K562 (cell line): Measurements from ENCODE around the gene TFE3. TPM values are rescaled to one million over a fixed set of nuclear protein-coding genes. Genes with fewer than 3 reads are reported as not detected.

Source experiments
- CBX1 ChIP-seq: sonication (generic); IDR thresholded peaks from 2 replicates; pipeline ENCODE4 v1.6.1; 2016; ENCODE audit warnings: antibody characterized with exemption, low read depth, mild to moderate bottlenecking
- GABPB1 ChIP-seq: sonication (generic); formaldehyde crosslinking; IDR thresholded peaks from 2 replicates; pipeline ENCODE4 v1.8.0; 2022; ENCODE audit warnings: mild to moderate bottlenecking, missing genetic modification reagents
- GATA2 ChIP-seq: sonication (generic); formaldehyde crosslinking; IDR thresholded peaks from 2 replicates; pipeline ENCODE4 v1.4.0; 2020; ENCODE audit warnings: mild to moderate bottlenecking, missing genetic modification reagents
- KDM4B ChIP-seq, 2 experiments: fragments of 450-650 bp in 1 of 2; sonication (generic) in 1 of 2; IDR thresholded peaks; 2 replicates each; pipeline ENCODE4 v1.6.1; 2016 to 2017; ENCODE audit warnings: borderline replicate concordance in 2 of 2, antibody characterized with exemption in 1 of 2, low read depth in 1 of 2, mild to moderate bottlenecking in 1 of 2
- KDM5B ChIP-seq: fragments of 200-600 bp; sonication (generic); IDR thresholded peaks from 2 replicates; pipeline ENCODE4 v1.6.1; 2012; ENCODE audit warnings: low read depth, mild to moderate bottlenecking, moderate library complexity, low read length, control low read depth, inconsistent platforms; ENCODE audit not compliant: insufficient replicate concordance
- MAZ ChIP-seq, 2 experiments: fragments of 450-650 bp in 1 of 2; sonication (generic) in 1 of 2; formaldehyde crosslinking; IDR thresholded peaks in 1 of 2; conservative IDR thresholded peaks in 1 of 2; 2 replicates each; pipeline versions ENCODE4 v1.4.0 to v1.5.0; 2020; ENCODE audit warnings: mild to moderate bottlenecking in 1 of 2, missing genetic modification reagents in 1 of 2
- MBD2 ChIP-seq: sonication (generic); IDR thresholded peaks from 2 replicates; pipeline ENCODE4 v1.6.1; 2016; ENCODE audit warnings: low read depth, borderline replicate concordance
- MEIS2 ChIP-seq: fragments of 450-650 bp; IDR thresholded peaks from 2 replicates; pipeline ENCODE4 v1.6.1; 2014; ENCODE audit warnings: mild to moderate bottlenecking; ENCODE audit not compliant: partially characterized antibody
- POLR2H ChIP-seq: IDR thresholded peaks from 2 replicates; pipeline ENCODE4 v1.6.1; 2016; ENCODE audit warnings: missing genetic modification characterization, low read depth, mild to moderate bottlenecking, control low read depth, missing compliant biosample characterization, moderate library complexity
- RFX1 ChIP-seq: fragments of 450-650 bp; IDR thresholded peaks from 2 replicates; pipeline ENCODE4 v1.6.1; 2016; ENCODE audit warnings: mild to moderate bottlenecking, moderate library complexity
- SIRT6 ChIP-seq: IDR thresholded peaks from one replicate; pipeline ENCODE4 v1.6.1; 2012; ENCODE audit warnings: low read depth, mild to moderate bottlenecking, control low read depth, inconsistent platforms, low read length, moderate library complexity
- TOE1 ChIP-seq, 2 experiments: fragments of 450-650 bp in 1 of 2; sonication (generic) in 1 of 2; formaldehyde crosslinking in 1 of 2; IDR thresholded peaks; 2 replicates each; pipeline versions ENCODE4 v1.7.1 to v1.8.0; 2016 to 2022; ENCODE audit warnings: borderline replicate concordance in 2 of 2, mild to moderate bottlenecking in 2 of 2, antibody characterized with exemption in 1 of 2, inconsistent platforms in 1 of 2, low read depth in 1 of 2, missing genetic modification reagents in 1 of 2, moderate library complexity in 1 of 2
- U2AF2 ChIP-seq: fragments of 200-400 bp; formaldehyde crosslinking; optimal IDR thresholded peaks from 2 replicates; pipeline ENCODE3; 2017; ENCODE audit warnings: low read depth, mild to moderate bottlenecking, low read length
- ZNF431 ChIP-seq: sonication (generic); formaldehyde crosslinking; IDR thresholded peaks from 2 replicates; pipeline ENCODE4 v1.8.0; 2022; ENCODE audit warnings: mild to moderate bottlenecking, missing genetic modification reagents
- ZNF766 ChIP-seq: fragments of 200-800 bp; sonication (Bioruptor generic); conservative IDR thresholded peaks from 2 replicates; pipeline ENCODE4 v1.6.1; 2016; ENCODE audit warnings: missing genetic modification characterization, missing compliant biosample characterization
- polyA plus RNA-seq, 8 experiments: library from polyadenylated mRNA; depleted of rRNA in 4 of 8; stranded (reverse) in 5 of 8; unstranded in 3 of 8; fragments of >200 nt; fragmentation: Nextera tagmentation in 2 of 8; fragmentation: Illumina TruSeq in 1 of 8; extraction: Ambion mirVana in 2 of 8; extraction: Trizol in 1 of 8; gene quantifications; 2 replicates each; pipeline versions ENCODE4 v1.2.1 to v1.2.3, GENCODE V29; 2011 to 2014; ENCODE audit warnings: inconsistent platforms in 1 of 8, missing spikeins in 1 of 8
- total RNA-seq, 7 experiments: library from RNA; depleted of rRNA in 6 of 7; stranded (reverse); fragments of >200 nt in 6 of 7; fragmentation: Illumina TruSeq in 2 of 7; extraction: Trizol in 2 of 7; gene quantifications; 2 replicates each; pipeline versions ENCODE4 v1.2.1 to v1.2.3, GENCODE V29; 2011 to 2021; ENCODE audit warnings: low replicate concordance in 1 of 7
- TF ChIP-seq, protein P1 (sequence below): fragments of 450-650 bp; IDR thresholded peaks from 2 replicates; pipeline ENCODE4 v1.6.1; 2016; ENCODE audit warnings: antibody characterized with exemption
- TF ChIP-seq, protein P2 (sequence below): IDR thresholded peaks from 2 replicates; pipeline ENCODE4 v1.6.1; 2014; ENCODE audit warnings: antibody characterized with exemption
- TF ChIP-seq, protein P3 (sequence below), 2 experiments: fragments of 450-650 bp in 1 of 2; sonication (generic) in 1 of 2; formaldehyde crosslinking; conservative IDR thresholded peaks; 2 replicates each; pipeline versions ENCODE4 v1.4.0 to v1.8.1; 2020 to 2022; ENCODE audit warnings: mild to moderate bottlenecking in 1 of 2, missing genetic modification reagents in 1 of 2
- TF ChIP-seq, protein P4 (sequence below): fragments of 200-800 bp; sonication (Bioruptor generic); IDR thresholded peaks from 2 replicates; pipeline ENCODE4 v1.6.1; 2017; ENCODE audit warnings: missing genetic modification characterization, missing compliant biosample characterization
- TF ChIP-seq, protein P5 (sequence below): fragments of 250-450 bp; sonication (Bioruptor Pico); IDR thresholded peaks from 2 replicates; pipeline ENCODE4 v1.6.1; 2021; ENCODE audit warnings: mild to moderate bottlenecking

TFE3 gene
- total and polyA plus RNA-seq, 9 of the 15 experiments (the other 6 are each of a cell fraction or from before 2014, with no cell fraction given) = 1.9 to 20.3 (median 11.9) TPM

DNA sequence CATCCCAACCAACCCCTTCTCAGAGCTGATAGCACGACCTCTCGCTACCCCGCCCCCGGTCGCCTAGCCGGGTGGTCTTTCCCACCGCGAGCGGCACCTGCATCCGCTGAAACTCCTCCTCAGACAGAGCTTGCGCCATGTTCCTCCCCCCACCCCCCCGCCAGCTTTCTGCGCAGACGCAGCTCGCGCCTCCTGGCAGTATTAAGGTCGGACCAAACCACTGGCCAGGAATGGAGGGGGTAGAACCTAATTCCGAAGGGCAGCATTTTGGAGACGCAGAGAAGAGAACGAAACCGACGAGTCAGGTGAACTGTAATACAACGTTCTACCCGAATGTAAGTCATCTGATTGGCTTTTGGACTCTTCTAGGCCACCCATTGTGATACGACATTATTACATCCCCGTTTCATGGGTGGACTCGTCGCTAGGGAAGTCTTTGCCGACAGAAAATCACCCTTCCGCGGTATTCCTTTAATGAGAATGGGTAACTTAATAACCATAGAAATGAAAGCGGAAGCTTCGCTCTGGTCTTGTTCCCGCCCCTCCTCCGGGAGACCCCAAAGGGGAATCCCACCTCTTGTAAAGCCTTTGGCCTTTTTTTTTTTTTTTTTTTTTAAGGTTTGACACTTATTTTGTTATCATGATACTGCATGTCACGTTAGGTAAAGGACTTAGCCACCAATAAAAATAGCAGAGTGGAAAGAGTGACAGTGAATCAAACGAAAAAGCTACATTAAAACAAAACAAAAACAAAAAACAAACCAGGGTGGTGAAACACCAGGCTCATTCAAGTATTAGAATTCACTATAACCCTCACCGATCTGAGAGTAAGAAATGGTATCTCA lies 40.8 kb downstream of the TFE3 start, which contains the start of gene GRIPAP1 (continued):
- TF ChIP-seq, protein P1, sequence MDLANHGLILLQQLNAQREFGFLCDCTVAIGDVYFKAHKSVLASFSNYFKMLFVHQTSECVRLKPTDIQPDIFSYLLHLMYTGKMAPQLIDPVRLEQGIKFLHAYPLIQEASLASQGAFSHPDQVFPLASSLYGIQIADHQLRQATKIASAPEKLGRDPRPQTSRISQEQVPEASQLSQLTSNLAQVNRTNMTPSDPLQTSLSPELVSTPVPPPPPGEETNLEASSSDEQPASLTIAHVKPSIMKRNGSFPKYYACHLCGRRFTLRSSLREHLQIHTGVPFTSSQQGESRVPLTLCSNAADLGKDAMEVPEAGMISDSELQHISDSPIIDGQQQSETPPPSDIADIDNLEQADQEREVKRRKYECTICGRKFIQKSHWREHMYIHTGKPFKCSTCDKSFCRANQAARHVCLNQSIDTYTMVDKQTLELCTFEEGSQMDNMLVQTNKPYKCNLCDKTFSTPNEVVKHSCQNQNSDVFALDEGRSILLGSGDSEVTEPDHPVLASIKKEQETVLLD = peak; percentile 89
- TF ChIP-seq GATA2 (CRISPR knock-in tag) = no peak
- TF ChIP-seq, protein P2, sequence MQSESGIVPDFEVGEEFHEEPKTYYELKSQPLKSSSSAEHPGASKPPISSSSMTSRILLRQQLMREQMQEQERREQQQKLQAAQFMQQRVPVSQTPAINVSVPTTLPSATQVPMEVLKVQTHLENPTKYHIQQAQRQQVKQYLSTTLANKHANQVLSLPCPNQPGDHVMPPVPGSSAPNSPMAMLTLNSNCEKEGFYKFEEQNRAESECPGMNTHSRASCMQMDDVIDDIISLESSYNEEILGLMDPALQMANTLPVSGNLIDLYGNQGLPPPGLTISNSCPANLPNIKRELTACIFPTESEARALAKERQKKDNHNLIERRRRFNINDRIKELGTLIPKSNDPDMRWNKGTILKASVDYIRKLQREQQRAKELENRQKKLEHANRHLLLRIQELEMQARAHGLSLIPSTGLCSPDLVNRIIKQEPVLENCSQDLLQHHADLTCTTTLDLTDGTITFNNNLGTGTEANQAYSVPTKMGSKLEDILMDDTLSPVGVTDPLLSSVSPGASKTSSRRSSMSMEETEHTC = no peak
- peak; percentile 94 for TF ChIP-seq TOE1 (IDR thresholded peaks at IDR 0.05; ENCODE audit: borderline replicate concordance)
- no peak for TF ChIP-seq TOE1 (CRISPR knock-in tag; IDR thresholded peaks at IDR 0.05; ENCODE audit: borderline replicate concordance, low read depth)
- peak; percentile 73 for TF ChIP-seq POLR2H (tag)
- no peak for TF ChIP-seq SIRT6
- TF ChIP-seq ZNF766 (CRISPR knock-in tag) = 0 out of 2 replicates have a peak, but pooled peaks have one; percentile 8
- TF ChIP-seq GABPB1 (CRISPR knock-in tag) = peak; percentile 59; the same call in 1 of the 2 replicates
- TF ChIP-seq KDM5B = no peak
- TF ChIP-seq, protein P3, sequence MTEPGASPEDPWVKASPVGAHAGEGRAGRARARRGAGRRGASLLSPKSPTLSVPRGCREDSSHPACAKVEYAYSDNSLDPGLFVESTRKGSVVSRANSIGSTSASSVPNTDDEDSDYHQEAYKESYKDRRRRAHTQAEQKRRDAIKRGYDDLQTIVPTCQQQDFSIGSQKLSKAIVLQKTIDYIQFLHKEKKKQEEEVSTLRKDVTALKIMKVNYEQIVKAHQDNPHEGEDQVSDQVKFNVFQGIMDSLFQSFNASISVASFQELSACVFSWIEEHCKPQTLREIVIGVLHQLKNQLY (CRISPR knock-in tag; conservative IDR thresholded peaks at IDR 0.05) = no peak
- TF ChIP-seq, protein P4, sequence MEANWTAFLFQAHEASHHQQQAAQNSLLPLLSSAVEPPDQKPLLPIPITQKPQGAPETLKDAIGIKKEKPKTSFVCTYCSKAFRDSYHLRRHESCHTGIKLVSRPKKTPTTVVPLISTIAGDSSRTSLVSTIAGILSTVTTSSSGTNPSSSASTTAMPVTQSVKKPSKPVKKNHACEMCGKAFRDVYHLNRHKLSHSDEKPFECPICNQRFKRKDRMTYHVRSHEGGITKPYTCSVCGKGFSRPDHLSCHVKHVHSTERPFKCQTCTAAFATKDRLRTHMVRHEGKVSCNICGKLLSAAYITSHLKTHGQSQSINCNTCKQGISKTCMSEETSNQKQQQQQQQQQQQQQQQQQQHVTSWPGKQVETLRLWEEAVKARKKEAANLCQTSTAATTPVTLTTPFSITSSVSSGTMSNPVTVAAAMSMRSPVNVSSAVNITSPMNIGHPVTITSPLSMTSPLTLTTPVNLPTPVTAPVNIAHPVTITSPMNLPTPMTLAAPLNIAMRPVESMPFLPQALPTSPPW (CRISPR knock-in tag) = peak; percentile 100
- TF ChIP-seq KDM4B (IDR thresholded peaks at IDR 0.05; ENCODE audit: borderline replicate concordance in 2 of 2, low read depth in 1 of 2) = 0 out of 4 replicates have a peak, but pooled peaks of 1 of the 2 experiments have one; percentile 49
- TF ChIP-seq RFX1 = peak; percentile 28; the same call in 1 of the 2 replicates
- peak; percentile 10 for TF ChIP-seq MEIS2
- TF ChIP-seq ZNF431 (CRISPR knock-in tag) = no peak
- TF ChIP-seq, protein P5, sequence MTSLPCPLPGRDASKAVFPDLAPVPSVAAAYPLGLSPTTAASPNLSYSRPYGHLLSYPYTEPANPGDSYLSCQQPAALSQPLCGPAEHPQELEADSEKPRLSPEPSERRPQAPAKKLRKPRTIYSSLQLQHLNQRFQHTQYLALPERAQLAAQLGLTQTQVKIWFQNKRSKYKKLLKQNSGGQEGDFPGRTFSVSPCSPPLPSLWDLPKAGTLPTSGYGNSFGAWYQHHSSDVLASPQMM (CRISPR knock-in tag) = no peak
- no peak for TF ChIP-seq CBX1
- peak; percentile 92 for TF ChIP-seq MBD2
- no peak for TF ChIP-seq U2AF2
- TF ChIP-seq MAZ (CRISPR knock-in tag; conservative IDR thresholded peaks at IDR 0.05 in 1 of 2, IDR thresholded peaks at IDR 0.05 in 1 of 2) = 0 out of 4 replicates have a peak, but pooled peaks of 1 of the 2 experiments have one; percentile 21
